Stimulated activated CD4-positive, alpha-beta T cell treated with anti-CD3 and anti-CD28 coated beads, Interleukin-1b, Interleukin-23, amount 100 ng/mL, for 4 hours (primary cell): ENCODE data around the gene PPP1R12B.
"Not testable (repeated sequence)": the region's sequence is repeated elsewhere in the genome, so short reads cannot be mapped to it uniquely, and the experiment has no call there.

ENCODE experiments used
- DNase-seq, 2 donors: peaks; one replicate each; pipeline ENCODE4 v3.0.0-alpha.2; 2020; ENCODE audit warnings: low read depth in 2 of 2

PPP1R12B gene

DNA sequence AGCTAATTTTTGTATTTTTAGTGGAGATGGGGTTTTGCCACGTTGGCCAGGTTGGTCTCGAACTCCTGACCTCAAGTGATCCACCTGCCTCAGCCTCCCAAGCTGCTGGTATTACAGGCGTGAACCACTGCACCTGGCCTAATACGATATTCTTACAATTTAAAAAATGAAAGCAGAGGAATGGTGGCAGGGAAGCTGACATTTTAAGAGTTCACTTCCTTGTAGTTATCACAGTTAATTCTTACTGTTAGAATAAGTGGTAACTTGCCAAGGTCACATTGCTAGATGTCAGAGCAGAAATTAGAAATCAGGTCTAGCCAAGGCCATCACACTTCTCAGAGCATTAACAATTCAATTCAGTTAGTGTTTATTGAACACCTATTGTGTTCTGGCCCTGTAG, 207.5 kb downstream of the PPP1R12B start:
- DNase-seq: not testable (repeated sequence)

DNA sequence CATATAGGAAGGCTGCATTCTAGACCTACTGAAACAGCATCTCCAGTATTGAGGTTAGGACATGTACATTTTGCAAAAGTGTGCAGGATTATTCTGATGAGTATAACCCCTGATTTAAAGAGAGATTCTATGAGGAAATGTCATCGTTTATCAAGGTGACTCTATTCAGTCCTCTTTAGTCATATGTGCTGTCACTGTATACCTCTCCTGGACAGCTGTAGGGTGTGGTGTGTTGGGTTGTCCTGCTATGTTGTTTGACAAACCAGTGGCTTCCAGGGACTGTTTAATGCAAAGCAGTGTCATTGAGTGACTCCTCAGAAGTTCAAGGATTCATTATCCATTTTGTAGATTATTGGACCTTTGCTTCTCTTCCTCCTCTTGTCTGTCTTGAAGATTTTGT, 209.2 kb downstream of the PPP1R12B start:
- DNase-seq: not testable (repeated sequence)

DNA sequence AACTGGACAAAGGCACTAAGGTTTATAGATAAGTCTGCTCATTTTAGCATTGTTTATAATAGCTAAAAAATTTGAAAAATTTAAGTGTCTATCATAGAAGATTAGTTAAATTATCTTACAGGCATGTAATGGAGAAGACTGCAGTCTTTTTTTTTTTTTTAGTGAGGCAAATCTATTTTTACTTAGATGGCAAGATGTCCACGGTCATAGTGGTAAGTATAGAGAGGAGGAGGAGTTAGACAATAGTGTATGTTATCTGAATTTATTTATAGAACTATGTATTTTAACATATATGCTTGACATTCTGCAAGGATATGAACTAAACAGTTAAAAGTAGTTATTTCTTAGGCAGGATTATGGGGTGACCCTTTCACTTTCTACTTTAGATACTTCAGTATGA, 212.7 kb downstream of the PPP1R12B start:
- no peak for DNase-seq

DNA sequence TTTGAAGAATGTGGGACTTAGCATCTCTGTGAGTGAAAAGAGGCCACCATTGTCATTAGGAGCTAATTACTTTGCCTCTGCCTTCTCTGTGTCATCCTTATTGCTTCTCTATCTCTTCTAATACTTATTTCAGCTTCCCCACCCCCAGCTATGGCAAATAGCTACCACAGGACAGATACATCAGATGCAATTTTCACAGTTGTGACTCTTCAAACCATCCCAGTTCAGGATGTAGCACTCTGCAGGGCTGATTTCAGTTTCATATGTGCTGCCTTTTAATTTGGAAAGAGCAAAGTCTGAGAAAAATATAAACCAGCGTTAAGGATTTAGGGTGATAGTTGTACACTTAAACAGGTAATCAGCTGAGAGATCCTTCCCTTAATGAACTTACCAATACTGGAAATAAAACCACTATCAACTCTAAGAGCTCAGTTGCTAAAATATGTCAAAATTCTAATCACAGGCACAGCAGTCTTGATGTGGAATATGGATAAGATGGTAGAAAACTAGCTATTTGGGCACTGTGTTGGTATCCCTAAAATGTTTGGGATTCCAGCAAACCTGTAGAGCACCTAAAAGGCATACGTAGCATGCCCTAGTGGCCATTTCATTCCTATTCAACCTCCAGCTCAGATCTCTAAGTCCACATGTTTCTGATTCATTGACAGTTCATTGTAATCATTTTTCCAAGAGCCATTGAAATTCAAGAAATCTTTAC, 213.4 kb downstream of the PPP1R12B start:
- no peak for DNase-seq

DNA sequence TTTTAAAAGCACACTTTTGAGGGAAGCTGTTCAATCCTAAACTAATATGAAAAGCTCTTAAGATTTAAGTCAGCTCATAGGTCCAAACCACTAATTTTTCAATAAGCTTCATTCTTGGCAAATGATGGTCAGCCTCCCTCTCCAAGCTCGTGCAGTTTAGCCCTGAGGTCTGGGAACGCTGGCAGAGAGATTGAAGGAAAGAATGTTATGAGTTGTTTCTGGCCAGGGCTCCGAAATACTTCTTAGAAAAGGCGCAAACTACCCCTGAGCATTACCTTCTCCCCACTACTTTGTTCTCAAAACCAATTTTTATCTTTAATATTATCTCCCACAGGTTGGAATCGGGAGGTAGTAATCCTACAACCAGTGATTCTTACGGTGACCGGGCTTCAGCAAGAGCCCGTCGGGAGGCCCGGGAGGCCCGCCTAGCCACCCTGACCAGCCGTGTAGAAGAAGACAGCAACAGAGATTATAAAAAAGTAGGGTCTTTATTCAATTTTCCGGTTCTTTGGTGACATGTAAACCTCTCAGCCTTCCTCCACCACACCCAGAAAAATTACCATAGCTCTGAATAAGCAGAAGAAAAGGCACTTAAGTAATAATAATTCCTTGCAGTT, 214.1 kb downstream of the PPP1R12B start:
- DNase-seq: no peak

DNA sequence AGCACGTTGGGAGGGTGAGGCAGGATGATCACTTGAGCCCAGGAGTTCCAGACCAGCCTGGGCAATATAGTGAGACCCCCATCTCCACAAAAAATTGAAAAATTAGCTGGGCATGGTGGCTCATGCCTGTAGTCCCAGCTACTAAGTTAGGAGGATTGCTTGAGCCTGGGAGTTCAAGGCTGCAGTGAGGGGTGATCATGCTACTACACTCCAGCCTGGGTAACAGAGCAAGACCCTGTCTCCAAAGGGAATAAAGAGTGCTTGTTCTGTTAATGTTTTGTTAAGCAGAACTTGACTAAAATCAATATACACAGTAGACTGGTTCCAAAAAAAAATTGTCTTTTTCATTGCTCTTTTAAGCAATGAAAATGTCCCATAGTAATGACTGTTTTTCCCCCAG, 215.3 kb downstream of the PPP1R12B start:
- no peak for DNase-seq

DNA sequence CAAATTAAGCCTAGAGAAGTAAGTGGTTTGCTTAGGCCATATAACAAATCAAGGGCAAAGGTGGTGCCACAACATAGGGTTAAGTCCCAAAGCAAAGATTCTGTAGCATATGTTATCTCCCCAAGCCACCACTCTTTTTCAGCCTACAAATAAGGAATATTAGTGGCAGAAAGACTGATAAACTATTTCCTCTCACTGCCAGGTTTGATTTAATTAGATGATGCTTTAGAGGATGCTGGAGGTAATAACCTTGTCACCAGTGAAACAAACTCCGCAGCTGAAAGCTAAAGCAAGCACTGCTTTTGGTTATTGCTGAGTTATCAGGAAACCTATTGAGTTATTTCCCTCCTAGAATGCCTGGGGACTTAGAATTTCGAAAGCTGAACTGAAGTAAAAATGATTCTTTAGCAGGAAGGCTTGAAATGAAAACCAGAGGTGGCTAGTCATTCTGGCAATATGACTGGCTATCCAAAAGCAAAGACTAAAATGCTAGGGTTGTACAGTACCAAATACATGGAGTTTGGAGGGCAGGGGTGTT, 216.5 kb downstream of the PPP1R12B start:
- no peak for DNase-seq

DNA sequence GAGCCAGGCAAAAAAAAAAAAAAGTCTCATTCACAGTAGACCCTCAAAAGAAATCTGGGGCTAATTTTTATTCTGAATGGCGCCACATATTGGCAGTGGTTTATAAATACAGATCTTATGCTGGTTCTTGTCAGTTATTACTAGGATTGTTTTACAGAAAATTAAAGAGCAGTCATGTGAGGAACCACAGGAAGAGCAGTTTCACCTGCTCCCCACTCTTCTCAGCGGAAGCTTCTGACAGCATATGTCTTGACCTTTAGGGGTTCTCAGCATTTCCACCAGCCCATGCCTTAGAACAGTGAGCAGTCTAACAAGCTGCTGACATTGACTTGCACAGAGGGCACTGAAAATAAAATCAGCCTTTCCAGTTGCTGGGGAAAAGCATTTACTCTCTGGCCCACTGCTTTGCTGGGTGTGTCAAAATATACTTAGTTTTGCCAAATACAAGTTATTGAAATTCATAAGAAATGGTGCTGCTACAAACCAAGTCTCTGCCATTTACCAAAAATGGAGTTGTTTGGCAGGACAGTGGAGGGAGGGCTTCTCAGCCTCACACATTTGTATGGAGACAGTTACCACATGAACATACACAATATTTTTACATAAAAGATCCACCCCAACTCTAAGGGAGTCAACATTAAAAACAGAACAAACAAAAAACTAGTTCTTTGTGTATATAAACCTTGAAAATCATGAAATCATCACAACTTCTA, 217.5 kb downstream of the PPP1R12B start:
- DNase-seq: no peak

DNA sequence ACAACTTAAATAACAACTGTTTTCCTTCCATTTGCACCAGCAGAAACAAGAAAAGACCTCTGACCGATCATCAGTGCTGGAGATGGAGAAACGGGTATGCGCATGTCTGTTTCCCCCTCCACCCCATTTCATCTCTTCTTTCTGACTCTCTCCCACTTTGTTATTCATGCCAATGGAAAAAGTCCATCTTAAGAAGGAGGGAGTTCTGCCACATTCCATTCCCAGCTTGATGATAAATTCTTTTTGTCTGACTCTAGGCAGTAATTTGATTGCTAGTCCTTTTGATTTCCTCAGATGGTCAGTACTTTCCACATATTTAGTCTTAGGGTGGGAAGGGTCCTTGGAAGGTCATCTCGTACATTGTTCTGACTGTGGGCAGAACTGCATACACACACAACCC, 219.2 kb downstream of the PPP1R12B start:
- no peak for DNase-seq

DNA sequence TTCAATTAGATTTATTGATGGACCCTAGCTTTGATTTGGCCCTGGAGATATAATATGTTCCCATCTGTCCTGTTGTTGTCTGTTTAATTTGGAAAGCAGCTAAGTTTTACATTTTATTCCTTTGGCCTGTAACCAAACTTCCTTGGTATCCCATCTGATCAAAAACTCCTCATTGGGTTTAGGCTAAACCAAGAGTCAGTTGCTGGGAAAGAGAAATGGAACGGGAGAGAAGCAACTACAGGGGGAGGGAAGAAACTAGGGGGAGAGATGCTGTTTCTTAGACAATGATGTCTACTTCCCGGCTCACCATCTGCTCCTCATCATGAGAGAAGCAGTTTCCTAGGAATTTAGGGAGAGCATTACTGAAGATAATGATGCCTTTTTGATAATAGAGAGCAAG, 219.9 kb downstream of the PPP1R12B start:
- DNase-seq: no peak

DNA sequence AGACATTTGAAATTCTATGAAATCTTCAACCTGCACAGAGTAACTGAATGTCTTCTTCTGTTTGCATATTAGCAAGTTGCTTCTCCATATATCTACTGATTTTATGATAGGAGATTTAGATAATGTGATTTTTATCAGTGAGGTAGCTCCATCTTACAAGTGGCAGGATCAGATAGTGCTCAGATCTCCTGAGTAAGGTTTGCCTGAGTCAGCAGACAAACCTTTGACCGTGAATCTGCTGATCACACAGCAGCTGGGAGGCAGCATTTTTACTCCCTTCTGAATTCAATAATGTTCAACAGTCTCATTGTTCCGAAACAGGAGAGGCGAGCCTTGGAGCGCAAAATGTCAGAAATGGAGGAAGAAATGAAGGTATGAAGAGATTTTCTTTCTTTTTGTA, 220.3 kb downstream of the PPP1R12B start:
- DNase-seq: no peak

DNA sequence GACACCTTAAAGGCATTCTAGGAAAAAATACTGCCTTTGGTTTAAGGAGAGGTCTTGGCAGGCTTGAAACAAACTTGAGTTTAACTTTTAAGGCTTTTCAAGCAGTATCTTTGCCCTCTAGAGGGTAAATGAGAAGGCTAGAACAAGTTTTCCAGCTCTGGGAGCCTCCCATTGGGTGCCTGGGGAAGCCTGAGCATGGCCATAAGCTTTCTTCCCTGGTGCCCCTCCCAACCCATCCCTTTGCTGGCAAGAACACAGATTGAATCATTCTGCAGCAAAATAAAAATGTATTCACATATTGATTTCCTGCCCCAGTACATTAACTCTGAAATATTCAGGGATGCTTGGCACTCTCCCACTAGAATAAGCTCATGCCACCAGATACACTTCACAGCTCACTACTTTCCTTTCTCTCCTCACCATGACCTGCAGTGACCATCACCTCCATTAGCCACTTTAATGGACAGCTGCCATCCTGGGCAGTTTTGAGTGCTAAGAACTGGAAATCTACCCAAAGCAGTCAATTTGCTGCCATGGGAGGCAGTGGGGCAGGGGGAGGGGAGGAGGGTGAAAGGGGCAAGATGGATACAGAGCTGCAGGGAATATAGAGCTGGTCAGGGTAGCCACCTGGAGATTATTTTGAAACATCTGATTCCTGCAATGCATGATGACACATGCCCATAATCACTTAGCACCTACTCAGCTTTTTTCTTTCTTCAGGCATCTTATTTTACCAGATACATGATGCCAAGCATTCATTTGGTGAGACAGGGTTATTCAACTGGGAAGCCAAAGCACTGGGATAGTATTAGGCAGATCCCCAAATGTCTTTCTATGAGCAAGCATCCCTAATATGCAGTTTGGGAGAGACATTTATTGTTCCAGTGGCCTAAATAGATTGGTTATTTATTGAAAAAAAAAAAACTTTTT, 221.2 kb downstream of the PPP1R12B start:
- no peak for DNase-seq

DNA sequence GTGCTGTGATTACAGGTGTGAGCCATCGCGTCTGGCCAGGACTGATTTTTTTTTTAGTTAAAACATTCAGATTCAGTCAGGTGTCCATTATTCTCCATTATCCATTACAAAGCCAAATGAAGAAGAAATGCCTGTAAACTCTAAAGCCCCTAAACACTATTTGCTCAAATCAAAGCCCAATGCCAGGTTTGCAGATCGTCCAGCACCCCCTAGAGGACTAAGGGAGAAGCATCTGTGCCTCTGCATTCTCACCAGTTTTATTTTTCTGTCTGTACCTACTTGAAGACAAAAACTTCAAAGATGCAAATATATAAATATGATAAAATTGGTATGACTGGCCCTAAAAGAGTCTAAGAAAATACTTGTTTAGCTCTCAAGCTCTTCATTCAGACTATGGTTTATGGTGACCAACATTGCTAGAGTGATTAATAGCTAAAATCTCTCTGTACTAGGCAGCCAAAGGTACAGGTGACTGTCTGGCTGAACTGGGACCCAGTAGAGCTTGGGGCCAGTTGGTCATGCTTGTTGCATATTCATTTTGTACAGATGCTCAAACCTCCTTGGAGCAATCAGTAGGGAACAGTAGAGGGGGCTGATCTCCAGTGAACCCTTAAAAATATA, 223.3 kb downstream of the PPP1R12B start:
- DNase-seq: no peak

DNA sequence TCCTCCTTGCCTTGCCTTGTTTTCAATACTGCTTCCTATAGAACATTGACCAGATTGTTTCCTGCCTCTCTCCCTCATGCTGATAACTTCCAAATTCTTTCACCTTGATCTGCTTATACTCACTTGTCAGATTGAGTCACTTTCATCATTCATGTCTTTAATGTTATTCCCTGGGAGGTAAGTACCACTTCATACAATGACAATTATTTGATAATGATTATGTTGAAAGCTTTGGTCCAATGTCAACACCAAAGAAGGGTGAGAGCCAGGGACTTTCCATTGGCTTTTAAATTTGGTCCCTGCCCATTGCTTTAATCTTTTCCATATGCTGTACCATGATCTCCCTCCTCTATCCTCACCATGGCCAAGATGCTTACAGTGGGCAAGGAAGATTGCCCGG, 224.4 kb downstream of the PPP1R12B start:
- DNase-seq: no peak

DNA sequence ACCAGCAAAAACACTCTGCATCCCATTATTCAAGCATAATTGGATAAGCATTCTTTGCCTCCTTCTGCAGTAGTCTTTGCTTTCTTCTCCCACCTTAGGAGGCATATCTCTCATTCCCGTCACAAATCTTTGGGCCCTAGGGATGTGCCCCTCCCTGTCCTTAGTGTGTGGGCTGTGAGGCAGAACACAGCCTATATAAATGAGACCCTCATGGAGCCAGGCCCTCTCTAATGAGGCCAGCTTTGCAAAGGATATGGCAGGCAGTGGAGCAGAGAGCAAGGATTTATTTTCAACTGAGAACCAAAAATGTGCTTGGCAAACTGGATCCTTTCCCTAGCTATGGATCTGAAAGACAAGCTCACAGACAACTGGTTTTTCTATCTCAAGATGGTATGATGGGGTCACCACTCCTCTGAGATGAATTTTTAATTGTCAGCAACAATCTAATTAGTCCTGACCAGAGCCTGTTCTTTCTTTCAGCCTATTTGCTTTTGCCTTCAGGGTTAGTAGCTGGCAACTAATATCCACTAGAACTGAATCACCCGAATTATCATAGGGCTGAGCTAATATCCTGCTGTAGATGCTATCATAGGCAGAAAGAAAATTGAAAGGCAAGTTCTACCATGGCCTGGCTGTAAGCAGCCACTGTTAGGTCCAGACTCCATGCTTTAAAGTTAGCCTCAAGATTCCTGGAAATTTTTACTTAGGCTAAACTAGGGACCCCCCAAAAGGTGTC, 227.6 kb downstream of the PPP1R12B start:
- no peak for DNase-seq

DNA sequence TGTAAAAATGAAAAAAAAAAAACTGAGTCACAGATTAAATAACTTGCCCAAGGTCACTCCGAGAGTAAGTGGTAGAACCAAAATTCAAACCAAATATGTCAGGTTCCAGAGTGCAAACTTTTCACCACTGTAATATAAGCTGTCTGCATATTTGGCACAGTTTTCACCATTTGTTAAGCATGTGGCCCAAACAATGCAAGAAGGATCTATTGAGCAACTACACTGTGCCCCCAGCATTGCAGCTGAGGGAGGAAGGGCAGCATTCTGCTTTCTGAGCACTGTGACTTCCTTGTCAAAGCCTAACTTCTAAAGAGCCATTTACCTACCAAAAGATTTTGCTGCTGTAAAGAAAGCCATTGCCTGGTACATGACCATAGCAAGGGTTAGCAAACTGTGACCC, 228.3 kb downstream of the PPP1R12B start:
- DNase-seq: no peak

DNA sequence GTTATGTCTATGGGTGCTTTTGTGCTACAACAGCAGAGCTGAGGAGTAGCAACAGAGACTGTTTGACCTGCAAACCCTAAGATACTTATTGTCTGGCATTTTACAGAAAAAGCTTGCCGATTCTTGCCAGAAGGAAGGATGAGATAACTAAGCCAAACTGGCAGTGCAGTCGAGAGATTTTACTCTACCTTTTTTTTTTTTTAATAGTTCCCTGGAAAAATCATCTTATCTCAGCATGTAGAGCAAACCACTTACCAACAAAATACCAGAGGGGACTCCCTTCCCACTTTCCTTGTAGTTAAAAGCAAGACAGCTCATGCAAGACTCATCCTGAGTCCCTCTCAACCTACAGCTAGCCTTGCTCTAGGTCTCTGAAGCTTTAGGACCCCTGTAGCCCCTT, 228.9 kb downstream of the PPP1R12B start:
- DNase-seq: no peak

DNA sequence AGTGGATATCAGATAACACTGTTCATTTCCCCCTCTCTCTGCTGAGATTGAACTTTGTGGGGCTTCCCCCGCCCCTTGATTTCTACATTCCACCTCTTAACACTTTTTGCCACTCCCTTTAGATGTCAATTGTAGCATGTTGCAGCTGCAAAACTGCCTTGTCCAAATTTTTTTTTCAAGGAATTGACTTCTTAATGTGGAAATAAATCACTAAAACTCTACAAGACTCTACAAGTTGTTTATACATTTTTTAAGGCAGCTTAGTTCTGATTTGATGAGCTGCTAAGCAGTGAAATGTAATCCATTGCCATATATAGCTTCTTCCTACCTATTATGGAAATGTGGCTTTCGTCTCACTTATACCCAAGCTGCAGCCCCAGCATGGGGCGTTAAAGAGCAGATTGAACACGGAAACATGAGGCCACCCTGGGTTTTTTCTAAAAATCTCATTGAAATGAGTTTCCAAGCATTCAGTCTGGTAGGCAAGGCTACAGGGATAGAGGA, 229.6 kb downstream of the PPP1R12B start:
- DNase-seq: no peak

DNA sequence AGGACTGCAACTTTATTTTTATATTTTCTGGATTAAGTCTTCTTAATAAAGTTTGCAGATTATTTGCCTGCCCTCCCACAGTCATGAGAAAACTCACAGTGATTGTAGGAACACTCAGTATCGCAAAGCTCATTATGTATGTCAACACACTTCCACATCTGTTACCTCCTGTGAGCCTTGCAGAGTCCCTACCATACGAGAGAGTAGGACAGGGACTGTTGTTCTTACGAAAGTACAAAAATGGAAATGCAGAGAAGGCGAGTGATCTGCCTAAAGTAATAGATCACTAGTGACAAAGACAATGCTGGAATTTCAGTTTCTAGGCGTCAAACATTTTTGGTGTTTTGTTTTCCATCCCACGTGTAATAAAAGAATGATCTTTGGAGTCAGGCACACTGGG, 230.1 kb downstream of the PPP1R12B start:
- DNase-seq: no peak

DNA sequence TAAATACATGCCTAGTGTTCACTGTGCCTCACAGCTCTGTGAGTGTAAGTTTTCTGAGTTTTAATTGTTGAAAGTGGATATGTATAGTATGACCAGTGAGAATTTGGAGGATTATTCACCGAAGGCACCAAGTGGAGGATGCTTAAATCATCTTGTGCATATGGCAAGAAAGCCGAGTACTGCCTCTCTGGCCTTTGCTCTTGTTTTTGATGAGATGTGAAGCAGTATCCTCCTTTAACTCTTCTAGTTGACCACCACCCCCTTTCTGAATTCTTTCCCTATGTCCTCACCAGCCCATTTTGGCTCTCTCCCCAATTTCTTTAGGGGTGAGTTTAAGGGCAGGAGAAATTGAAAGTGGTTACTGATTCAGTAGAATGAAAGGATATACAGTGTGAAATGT, 231.3 kb downstream of the PPP1R12B start:
- no peak for DNase-seq
